Neutrophil (primary cell): ENCODE data around the gene DLK1.

Source experiments
- H3K27ac ChIP-seq: fragments of 200-600 bp; sonication (generic); 2 replicates; pipeline ENCODE4 v1.5.1; 2016; ENCODE audit warnings: mild to moderate bottlenecking, moderate library complexity
- H3K27me3 ChIP-seq: fragments of 200-600 bp; sonication (generic); 2 replicates; pipeline ENCODE4 v1.6.0; 2016; ENCODE audit warnings: mild to moderate bottlenecking
- H3K36me3 ChIP-seq: fragments of 200-600 bp; sonication (generic); 2 replicates; pipeline ENCODE4 v1.5.1; 2017
- H3K4me1 ChIP-seq, 2 experiments: fragments of 200-600 bp in 1 of 2; sonication (generic) in 1 of 2; 1 replicate in 1 of 2; 2 replicates in 1 of 2; pipeline versions ENCODE4 v1.5.1 to v1.6.1; 2013 to 2016; ENCODE audit warnings: low read depth in 1 of 2, low read length in 1 of 2, mild to moderate bottlenecking in 1 of 2, moderate library complexity in 1 of 2; ENCODE audit not compliant: control insufficient read depth in 1 of 2, insufficient read depth in 1 of 2
- H3K4me3 ChIP-seq, 2 experiments: fragments of 200-600 bp in 1 of 2; sonication (generic) in 1 of 2; 1 replicate in 1 of 2; 2 replicates in 1 of 2; pipeline ENCODE4 v1.5.1; 2013 to 2016; ENCODE audit warnings: low read depth in 1 of 2, low read length in 1 of 2, mild to moderate bottlenecking in 1 of 2, moderate library complexity in 1 of 2
- H3K9me3 ChIP-seq: fragments of 200-600 bp; sonication (generic); 2 replicates; pipeline ENCODE4 v1.5.1; 2016
- TF ChIP-seq, protein P1 (sequence below): fragments of 200-600 bp; sonication (generic); IDR thresholded peaks from 2 replicates; pipeline ENCODE4 v1.5.1; 2016; ENCODE audit warnings: antibody characterized with exemption

Gene DLK1

DNA sequence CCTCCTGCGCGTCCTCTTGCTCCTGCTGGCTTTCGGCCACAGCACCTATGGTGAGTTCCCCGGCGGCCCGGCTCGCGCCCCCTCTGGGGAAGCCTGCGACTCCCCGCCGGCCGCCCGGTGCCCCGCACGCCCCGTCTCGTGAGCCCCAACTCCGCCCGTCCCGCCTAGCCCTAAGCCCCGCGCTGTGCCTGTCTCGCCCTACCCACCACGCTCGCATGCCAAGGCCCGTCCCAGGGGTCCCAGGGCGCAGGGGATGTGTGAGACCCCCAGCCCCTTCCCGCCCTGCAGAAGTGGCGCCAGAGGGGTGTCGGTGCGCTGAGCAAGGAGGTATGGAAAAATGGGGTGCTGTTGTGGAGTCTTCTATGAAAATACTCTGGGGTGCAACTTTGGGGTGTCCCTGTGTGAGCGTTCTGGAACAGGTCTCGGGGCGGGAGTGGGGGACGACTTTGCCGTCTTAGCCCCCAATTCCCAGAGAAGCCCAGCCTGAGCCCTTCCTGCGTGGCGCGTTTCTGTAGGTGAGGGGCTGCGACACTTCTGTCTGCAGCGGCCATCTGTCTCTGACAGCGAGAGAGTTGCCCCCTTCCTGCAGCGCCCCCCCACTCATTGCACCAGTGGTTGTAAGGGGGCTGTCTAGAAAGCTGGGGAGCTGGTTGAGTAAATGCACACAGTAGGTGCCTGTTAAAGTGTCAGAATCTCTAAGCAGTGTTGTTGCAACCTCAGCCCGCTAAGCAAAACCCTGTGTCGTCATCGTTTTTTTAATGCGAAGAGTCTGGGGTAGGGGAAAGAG is 587 bp downstream of the DLK1 start:
- no peak overlapping the region for H3K27ac ChIP-seq
- TF ChIP-seq, protein P1, sequence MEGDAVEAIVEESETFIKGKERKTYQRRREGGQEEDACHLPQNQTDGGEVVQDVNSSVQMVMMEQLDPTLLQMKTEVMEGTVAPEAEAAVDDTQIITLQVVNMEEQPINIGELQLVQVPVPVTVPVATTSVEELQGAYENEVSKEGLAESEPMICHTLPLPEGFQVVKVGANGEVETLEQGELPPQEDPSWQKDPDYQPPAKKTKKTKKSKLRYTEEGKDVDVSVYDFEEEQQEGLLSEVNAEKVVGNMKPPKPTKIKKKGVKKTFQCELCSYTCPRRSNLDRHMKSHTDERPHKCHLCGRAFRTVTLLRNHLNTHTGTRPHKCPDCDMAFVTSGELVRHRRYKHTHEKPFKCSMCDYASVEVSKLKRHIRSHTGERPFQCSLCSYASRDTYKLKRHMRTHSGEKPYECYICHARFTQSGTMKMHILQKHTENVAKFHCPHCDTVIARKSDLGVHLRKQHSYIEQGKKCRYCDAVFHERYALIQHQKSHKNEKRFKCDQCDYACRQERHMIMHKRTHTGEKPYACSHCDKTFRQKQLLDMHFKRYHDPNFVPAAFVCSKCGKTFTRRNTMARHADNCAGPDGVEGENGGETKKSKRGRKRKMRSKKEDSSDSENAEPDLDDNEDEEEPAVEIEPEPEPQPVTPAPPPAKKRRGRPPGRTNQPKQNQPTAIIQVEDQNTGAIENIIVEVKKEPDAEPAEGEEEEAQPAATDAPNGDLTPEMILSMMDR = no peak
- H3K27me3 ChIP-seq = peaks cover 70% of the 10 kb centered on the region
- peaks cover 4% of the 10 kb centered on the region in 2 experiments for H3K4me1 ChIP-seq
- no peaks in the 10 kb centered on the region for H3K9me3 ChIP-seq
- no peak overlapping the region for H3K4me3 ChIP-seq
- no peaks in the 10 kb centered on the region for H3K36me3 ChIP-seq

DNA sequence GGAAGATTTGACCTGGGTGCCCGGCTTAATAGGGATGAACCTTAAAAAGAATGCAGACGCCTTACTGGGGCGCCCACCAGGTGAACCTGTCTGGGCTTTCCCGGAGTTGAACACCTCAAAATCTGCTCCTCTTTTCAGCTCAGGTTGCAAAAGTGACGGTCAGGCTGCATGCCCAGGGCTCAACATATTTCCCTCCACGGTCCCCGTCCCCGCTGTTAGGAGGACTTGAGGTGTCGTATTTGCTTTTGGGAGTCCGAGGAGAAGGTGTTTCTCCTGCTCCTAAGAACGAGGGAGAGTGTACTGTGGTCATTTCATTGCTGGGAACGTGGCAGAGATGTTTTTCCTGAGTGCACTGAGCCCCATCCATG is 1.2 kb downstream of the DLK1 start:
- no peak overlapping the region for H3K27ac ChIP-seq
- no peaks in the 10 kb centered on the region for H3K9me3 ChIP-seq
- TF ChIP-seq, protein P1 = no peak
- peaks cover 4% of the 10 kb centered on the region in 2 experiments for H3K4me1 ChIP-seq
- H3K4me3 ChIP-seq = no peak overlapping the region
- peaks cover 70% of the 10 kb centered on the region for H3K27me3 ChIP-seq
- H3K36me3 ChIP-seq = no peaks in the 10 kb centered on the region

DNA sequence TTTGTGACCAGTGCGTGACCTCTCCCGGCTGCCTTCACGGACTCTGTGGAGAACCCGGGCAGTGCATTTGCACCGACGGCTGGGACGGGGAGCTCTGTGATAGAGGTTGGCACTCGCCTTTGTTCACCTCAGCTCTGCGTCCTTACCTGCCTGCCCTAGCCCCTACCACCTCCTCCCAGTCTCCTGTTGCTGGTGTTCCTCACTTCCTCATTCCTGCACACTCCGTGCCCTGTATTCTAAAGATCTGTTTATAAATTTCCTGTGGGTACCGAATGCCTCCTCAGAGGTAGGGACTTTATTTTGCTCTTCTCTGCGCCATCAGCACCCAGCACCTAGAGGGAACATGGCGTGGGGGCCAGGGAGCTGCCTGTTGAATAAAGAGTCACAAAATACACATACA is 2.3 kb downstream of the DLK1 start:
- Histone ChIP-seq H3K4me1 (peaks cover 4% of the 10 kb centered on the region in 2 experiments), H3K4me3 (no peak overlapping the region), H3K36me3 (no peaks in the 10 kb centered on the region), H3K9me3 (no peaks in the 10 kb centered on the region), H3K27me3 (peaks cover 66% of the 10 kb centered on the region), H3K27ac (no peak overlapping the region)
- TF ChIP-seq, protein P1 = no peak

DNA sequence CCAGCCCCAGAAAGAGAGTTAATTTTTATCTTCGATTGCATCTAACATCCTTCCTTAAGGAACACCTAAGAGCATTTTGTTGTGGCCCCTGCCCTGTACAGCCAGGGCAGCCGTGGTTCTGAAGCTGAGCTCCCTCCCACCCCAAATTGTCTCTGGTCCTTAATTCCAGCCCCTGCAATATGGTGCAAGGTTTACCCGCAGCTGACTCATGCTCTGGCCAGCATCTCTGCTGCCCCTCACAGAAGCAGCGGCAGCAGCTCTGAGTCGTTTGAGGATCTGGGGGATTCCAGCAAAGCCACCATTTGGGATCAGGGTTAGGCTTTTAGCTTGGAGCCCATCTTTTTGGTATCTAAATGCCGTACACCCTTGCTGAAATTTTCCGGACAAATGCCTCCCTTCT is 3.3 kb downstream of the DLK1 start:
- Histone ChIP-seq H3K9me3 (no peaks in the 10 kb centered on the region), H3K27ac (no peak overlapping the region), H3K27me3 (peaks cover 59% of the 10 kb centered on the region), H3K4me1 (peaks cover 4% of the 10 kb centered on the region in 2 experiments), H3K36me3 (no peaks in the 10 kb centered on the region), H3K4me3 (no peak overlapping the region)
- TF ChIP-seq, protein P1 = no peak

DNA sequence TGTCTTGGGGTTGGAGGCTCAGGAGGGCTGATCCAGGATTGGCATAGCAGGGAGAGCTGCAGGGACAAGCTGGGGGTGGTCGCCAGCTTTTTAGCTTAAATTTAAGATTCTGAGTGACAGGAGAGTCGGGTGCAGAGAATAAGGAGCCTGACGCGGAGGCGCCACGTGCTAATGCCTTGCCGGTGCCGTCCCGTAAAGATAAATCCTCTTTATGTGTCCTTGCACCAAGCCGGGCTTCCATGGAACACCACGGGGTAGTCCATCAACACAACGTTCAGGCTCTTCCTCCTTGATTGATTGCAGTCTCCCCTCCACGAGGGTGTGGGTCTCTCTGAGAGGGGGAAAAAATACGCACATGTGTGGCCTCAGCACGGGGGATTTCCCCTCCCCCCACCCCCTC is 3.9 kb downstream of the DLK1 start:
- no peaks in the 10 kb centered on the region for H3K36me3 ChIP-seq
- TF ChIP-seq, protein P1 = no peak
- H3K4me1 ChIP-seq = peaks cover 4% of the 10 kb centered on the region in 2 experiments
- no peaks in the 10 kb centered on the region for H3K9me3 ChIP-seq
- peaks cover 53% of the 10 kb centered on the region for H3K27me3 ChIP-seq
- no peak overlapping the region for H3K4me3 ChIP-seq
- H3K27ac ChIP-seq = no peak overlapping the region
